GM12875 (cell line): ENCODE results near the gene CACTIN.

ENCODE experiments used
- H3K4me3 ChIP-seq: one replicate; pipeline ENCODE4 v1.5.1; 2011; ENCODE audit warnings: low read depth, low read length, control low read depth
- CTCF ChIP-seq: IDR thresholded peaks from 2 replicates; pipeline ENCODE4 v1.5.1; 2011; ENCODE audit warnings: low read depth, mild to moderate bottlenecking, control low read depth, inconsistent platforms, low read length, moderate library complexity, borderline replicate concordance; ENCODE audit not compliant: insufficient read depth

Gene CACTIN

GRCh38 chr19:3623716-3624115, 2.9 kb downstream of the CACTIN start:
- no peak for TF ChIP-seq CTCF

DNA sequence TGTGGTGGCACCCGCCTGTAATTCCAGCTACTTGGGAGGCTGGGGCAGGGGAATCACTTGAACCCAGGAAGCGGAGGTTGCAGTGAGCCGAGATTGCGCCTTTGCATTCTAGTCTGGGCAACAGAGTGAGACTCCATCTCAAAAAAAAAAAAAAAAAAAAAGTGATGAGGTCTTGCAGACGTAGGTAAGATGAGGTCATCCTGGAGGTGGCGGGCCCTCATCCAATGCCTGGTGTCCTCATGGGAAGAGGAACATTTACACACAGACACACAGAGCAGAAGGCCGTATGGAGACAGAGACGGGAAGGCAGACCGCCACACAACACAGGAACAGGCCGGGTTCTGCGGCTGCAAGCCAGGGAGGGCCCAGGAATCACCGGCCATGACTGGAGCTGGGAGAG, 4.4 kb downstream of the CACTIN start:
- no peak for TF ChIP-seq CTCF
- H3K4me3 ChIP-seq, result no peak overlapping the region

More at GRCh38 chr19:3623716-3624115, 2.9 kb downstream of the CACTIN start:
- no peak overlapping the region for H3K4me3 ChIP-seq

DNA sequence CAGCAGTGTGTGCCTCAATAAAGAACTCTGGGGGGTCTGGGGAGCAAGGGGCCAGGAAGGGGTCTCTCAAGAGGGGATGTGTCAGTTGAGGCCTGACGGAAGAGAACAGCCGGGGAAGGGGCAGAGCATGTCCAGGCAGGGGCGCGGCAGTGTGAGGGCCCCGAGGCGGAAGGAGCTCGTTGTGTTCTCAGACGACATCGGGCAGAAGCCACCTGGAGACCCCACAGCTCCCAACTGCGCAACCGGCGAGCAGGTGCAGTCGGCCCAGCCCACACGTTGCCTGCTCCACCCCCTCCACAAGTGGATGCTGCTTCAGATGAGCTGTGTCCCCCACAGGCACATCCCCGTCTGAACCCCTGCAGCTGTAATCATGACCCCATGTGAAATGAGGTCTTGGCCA, 4.9 kb downstream of the CACTIN start:
- no peak overlapping the region for H3K4me3 ChIP-seq
- TF ChIP-seq CTCF, result no peak

- H3K4me3 ChIP-seq, result no peak overlapping the region
- TF ChIP-seq CTCF, result no peak
Measured at GRCh38 chr19:3620817-3621547, 5.6 kb downstream of the CACTIN start.

- H3K4me3 ChIP-seq, result no peak overlapping the region
- no peak for TF ChIP-seq CTCF
Measured at GRCh38 chr19:3620145-3620816, 6.3 kb downstream of the CACTIN start.

DNA sequence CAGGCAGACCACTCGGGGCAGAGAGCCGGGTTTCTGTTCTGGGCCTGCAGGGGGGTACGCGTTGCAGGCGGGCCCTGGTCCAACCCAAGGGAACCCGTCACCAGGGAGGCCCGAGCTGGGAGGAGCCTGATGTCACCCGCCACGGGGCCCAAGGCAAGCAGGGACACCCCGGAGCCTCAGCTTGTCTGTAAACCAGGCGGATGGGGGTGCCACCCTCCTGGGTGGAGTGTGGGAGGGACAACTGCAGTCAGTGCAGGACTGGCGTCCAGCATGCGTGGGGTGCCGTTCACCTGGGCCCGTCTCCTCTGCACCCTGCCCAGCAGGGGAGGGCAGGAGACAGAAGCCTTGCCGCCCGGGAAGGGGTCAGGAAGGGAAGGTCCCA, 7.0 kb downstream of the CACTIN start:
- no peak for TF ChIP-seq CTCF

More for the DNA sequence above, 7.0 kb downstream of the CACTIN start:
- H3K4me3 ChIP-seq, result no peak overlapping the region
